Muscle of leg (tissue), 11 donors: Measurements from ENCODE around the gene MB21D2. TPM values are rescaled to one million over a fixed set of nuclear protein-coding genes. Genes with fewer than 3 reads are reported as not detected.
"Not testable (repeated sequence)": the region's sequence is repeated elsewhere in the genome, so short reads cannot be mapped to it uniquely, and the experiment has no call there.

ENCODE experiments used
- DNase-seq: peaks from one replicate; pipeline ENCODE4 v3.0.0; 2013
- H3K27ac ChIP-seq: one replicate; pipeline ENCODE4 v1.5.1; 2013; ENCODE audit warnings: mild to moderate bottlenecking, low read length, control low read depth
- H3K27me3 ChIP-seq: one replicate; pipeline ENCODE4 v1.6.1; 2013; ENCODE audit warnings: low read length; ENCODE audit not compliant: control insufficient read depth, insufficient read depth
- H3K36me3 ChIP-seq: one replicate; pipeline ENCODE4 v1.6.1; 2013; ENCODE audit warnings: low read length; ENCODE audit not compliant: control insufficient read depth, insufficient read depth
- H3K4me1 ChIP-seq: one replicate; pipeline ENCODE4 v1.6.1; 2013; ENCODE audit warnings: low read length; ENCODE audit not compliant: control insufficient read depth, insufficient read depth
- H3K4me3 ChIP-seq: one replicate; pipeline ENCODE4 v1.5.1; 2013; ENCODE audit warnings: low read length, control low read depth
- H3K9me3 ChIP-seq: replicated peaks from 2 replicates; pipeline ENCODE4 v1.6.1; 2013; ENCODE audit warnings: low read depth, low read length; ENCODE audit not compliant: control insufficient read depth
- WGBS: methylation state at CpG from one replicate; pipeline ENCODE4 v1.1.5; 2013; ENCODE audit warnings: missing lambda C conversion rate; ENCODE audit not compliant: insufficient coverage; 5-methylcytosine and 5-hydroxymethylcytosine counted together
- polyA plus RNA-seq, 8 donors: library from polyadenylated mRNA; unstranded; fragments of 120-200 nt; gene quantifications; one replicate each; pipeline versions ENCODE4 v1.2.1 to v1.2.3, GENCODE V29; 2013; ENCODE audit warnings: inconsistent platforms in 1 of 8, low replicate concordance in 1 of 8; ENCODE audit not compliant: insufficient read length in 8 of 8, insufficient read depth in 1 of 8
- total RNA-seq: library from RNA; stranded (reverse); fragments of 120-200 nt; gene quantifications from one replicate; pipeline ENCODE4 v1.2.4, GENCODE V29; 2013

MB21D2 gene
- total and polyA plus RNA-seq, 9 donors = 11.1 to 16.4 (median 15.8) TPM

- H3K4me1 ChIP-seq = no peaks in the 10 kb centered on the region
- WGBS = 83% methylated on average over 2 of the region's 3 CpGs
- no peak for DNase-seq
Measured at GRCh38 chr3:192794216-192794615, 123.4 kb downstream of the MB21D2 start.

GRCh38 chr3:192788816-192789515 lies 128.7 kb downstream of the MB21D2 start:
- H3K27me3 ChIP-seq, H3K9me3 ChIP-seq, H3K4me3 ChIP-seq, H3K27ac ChIP-seq, H3K4me1 ChIP-seq, H3K36me3 ChIP-seq, DNase-seq: not testable (repeated sequence)
- 91% methylated on average over 53 of the region's 57 CpGs for WGBS

More at GRCh38 chr3:192794216-192794615, 123.4 kb downstream of the MB21D2 start:
- Histone ChIP-seq H3K27me3 (no peaks in the 10 kb centered on the region), H3K9me3 (no peaks in the 10 kb centered on the region), H3K36me3 (peaks cover 8% of the 10 kb centered on the region), H3K27ac (no peak overlapping the region), H3K4me3 (no peak overlapping the region)

GRCh38 chr3:192778508-192778907 lies 139.1 kb downstream of the MB21D2 start:
- Histone ChIP-seq H3K27me3 (no peaks in the 10 kb centered on the region), H3K27ac (no peak overlapping the region), H3K4me3 (no peak overlapping the region), H3K9me3 (peaks cover 6% of the 10 kb centered on the region), H3K4me1 (no peaks in the 10 kb centered on the region), H3K36me3 (no peaks in the 10 kb centered on the region)
- WGBS = no CpG with 5 or more reads among the region's 3 CpGs
- no peak for DNase-seq

GRCh38 chr3:192774341-192774740 lies 143.3 kb downstream of the MB21D2 start:
- not testable (repeated sequence) for H3K27me3 ChIP-seq, DNase-seq, H3K4me1 ChIP-seq, H3K27ac ChIP-seq, H3K9me3 ChIP-seq, H3K36me3 ChIP-seq, H3K4me3 ChIP-seq
- 69% methylated on average over 3 of the region's 4 CpGs for WGBS

GRCh38 chr3:192772240-192772894 lies 145.3 kb downstream of the MB21D2 start:
- Histone ChIP-seq H3K27ac (no peak overlapping the region), H3K36me3 (no peaks in the 10 kb centered on the region), H3K9me3 (peaks cover 6% of the 10 kb centered on the region), H3K4me3 (no peak overlapping the region), H3K4me1 (no peaks in the 10 kb centered on the region), H3K27me3 (no peaks in the 10 kb centered on the region)
- WGBS = no CpG with 5 or more reads among the region's 5 CpGs
- DNase-seq = peak; percentile 11

- Histone ChIP-seq H3K27me3 (no peaks in the 10 kb centered on the region), H3K4me1 (no peaks in the 10 kb centered on the region), H3K4me3 (no peak overlapping the region), H3K9me3 (no peaks in the 10 kb centered on the region), H3K36me3 (no peaks in the 10 kb centered on the region), H3K27ac (no peak overlapping the region)
- WGBS = 85% methylated on average over 4 of the region's 7 CpGs
- no peak for DNase-seq
Measured at GRCh38 chr3:192758654-192759053, 159.0 kb downstream of the MB21D2 start.

- Histone ChIP-seq H3K9me3 (no peaks in the 10 kb centered on the region), H3K4me3 (no peak overlapping the region), H3K36me3 (no peaks in the 10 kb centered on the region), H3K4me1 (no peaks in the 10 kb centered on the region), H3K27ac (no peak overlapping the region), H3K27me3 (no peaks in the 10 kb centered on the region)
- WGBS = no CpG with 5 or more reads among the region's 2 CpGs
- DNase-seq = no peak
Measured at GRCh38 chr3:192751148-192751547, 166.5 kb downstream of the MB21D2 start.

GRCh38 chr3:192750201-192750600 lies 167.5 kb downstream of the MB21D2 start:
- Histone ChIP-seq H3K27me3 (no peaks in the 10 kb centered on the region), H3K4me3 (no peak overlapping the region), H3K4me1 (no peaks in the 10 kb centered on the region), H3K27ac (no peak overlapping the region), H3K36me3 (no peaks in the 10 kb centered on the region), H3K9me3 (no peaks in the 10 kb centered on the region)
- WGBS = 78% methylated on average over 5 of the region's 5 CpGs
- DNase-seq = no peak

GRCh38 chr3:192747746-192748145 lies 169.9 kb downstream of the MB21D2 start:
- WGBS = no CpG with 5 or more reads among the region's 3 CpGs
- Histone ChIP-seq H3K9me3 (no peaks in the 10 kb centered on the region), H3K36me3 (no peaks in the 10 kb centered on the region), H3K4me3 (no peak overlapping the region), H3K27ac (no peak overlapping the region), H3K4me1 (no peaks in the 10 kb centered on the region), H3K27me3 (no peaks in the 10 kb centered on the region)
- no peak for DNase-seq

GRCh38 chr3:192747145-192747544 lies 170.5 kb downstream of the MB21D2 start:
- no peaks in the 10 kb centered on the region for H3K27me3 ChIP-seq
- no peak overlapping the region for H3K4me3 ChIP-seq
- H3K9me3 ChIP-seq = no peaks in the 10 kb centered on the region
- H3K4me1 ChIP-seq = no peaks in the 10 kb centered on the region
- H3K36me3 ChIP-seq = no peaks in the 10 kb centered on the region
- no peak for DNase-seq
- WGBS = no CpG with 5 or more reads among the region's 1 CpG
- H3K27ac ChIP-seq = no peak overlapping the region
